Measurements from ENCODE around the gene FKBP14. TPM values are rescaled to one million over a fixed set of nuclear protein-coding genes. Genes with fewer than 3 reads are reported as not detected.
A peak's percentile ranks its signal among the peaks of the same experiment; 100 is the strongest.

FKBP14 gene
- polyA plus RNA-seq, 1 of the 3 experiments (the other 2 are of a cell fraction), result 15.7 TPM

GRCh38 chr7:30040938-30041337 lies 14.4 kb upstream of the FKBP14 start:
- H3K27ac ChIP-seq (ENCODE audit: low read depth in 2 of 2, low read length in 1 of 2), result no peak overlapping the region
- no peaks in the 10 kb centered on the region for H3F3A ChIP-seq (replicated peaks; ENCODE audit: insufficient read depth)
- ChIA-PET POLR2A (no interaction called here), CTCF (interaction anchor here (0.6 to 4.5 kb wide), 5 partner anchors 10 to 236 kb away, joined by 3 to 30 read pairs (median 5); partner anchors contain the start of gene PLEKHA8)
- no peak overlapping the region for H2AFZ ChIP-seq (ENCODE audit: low read depth)
- TF ChIP-seq RCOR1 (IDR thresholded peaks at IDR 0.05; ENCODE audit: low read length) (no peak), NRF1 (IDR thresholded peaks at IDR 0.05; ENCODE audit: low read depth, low read length) (no peak)
- no peak overlapping the region for H3K4me2 ChIP-seq
- H3K27me3 ChIP-seq (ENCODE audit: insufficient read depth), result no peaks in the 10 kb centered on the region
- H3K9me3 ChIP-seq, result no peaks in the 10 kb centered on the region
- no peak overlapping the region for H3K9ac ChIP-seq
- peaks cover 53% of the 10 kb centered on the region; the same call in 1 of the 2 replicates for H3K79me2 ChIP-seq (ENCODE audit: insufficient read depth)
- no peak overlapping the region for H3K4me3 ChIP-seq (ENCODE audit: low read depth in 2 of 2, low read length in 1 of 2)
- H4K20me1 ChIP-seq (ENCODE audit: insufficient read depth), result no peaks in the 10 kb centered on the region
- peaks cover 8% of the 10 kb centered on the region in 2 experiments; a peak in 2 of 4 replicates for H3K4me1 ChIP-seq (ENCODE audit: control insufficient read depth in 1 of 2, insufficient read depth in 2 of 2, low read depth in 1 of 2, low read length in 1 of 2)
- peaks cover 10 to 13% of the 10 kb centered on the region in 2 experiments for H3K36me3 ChIP-seq (replicated peaks in 1 of 2; ENCODE audit: control insufficient read depth in 1 of 2, insufficient read depth in 2 of 2, low read length in 1 of 2)
- DNase-seq, result no peak
- H3K9me2 ChIP-seq, result no peaks in the 10 kb centered on the region

DNA sequence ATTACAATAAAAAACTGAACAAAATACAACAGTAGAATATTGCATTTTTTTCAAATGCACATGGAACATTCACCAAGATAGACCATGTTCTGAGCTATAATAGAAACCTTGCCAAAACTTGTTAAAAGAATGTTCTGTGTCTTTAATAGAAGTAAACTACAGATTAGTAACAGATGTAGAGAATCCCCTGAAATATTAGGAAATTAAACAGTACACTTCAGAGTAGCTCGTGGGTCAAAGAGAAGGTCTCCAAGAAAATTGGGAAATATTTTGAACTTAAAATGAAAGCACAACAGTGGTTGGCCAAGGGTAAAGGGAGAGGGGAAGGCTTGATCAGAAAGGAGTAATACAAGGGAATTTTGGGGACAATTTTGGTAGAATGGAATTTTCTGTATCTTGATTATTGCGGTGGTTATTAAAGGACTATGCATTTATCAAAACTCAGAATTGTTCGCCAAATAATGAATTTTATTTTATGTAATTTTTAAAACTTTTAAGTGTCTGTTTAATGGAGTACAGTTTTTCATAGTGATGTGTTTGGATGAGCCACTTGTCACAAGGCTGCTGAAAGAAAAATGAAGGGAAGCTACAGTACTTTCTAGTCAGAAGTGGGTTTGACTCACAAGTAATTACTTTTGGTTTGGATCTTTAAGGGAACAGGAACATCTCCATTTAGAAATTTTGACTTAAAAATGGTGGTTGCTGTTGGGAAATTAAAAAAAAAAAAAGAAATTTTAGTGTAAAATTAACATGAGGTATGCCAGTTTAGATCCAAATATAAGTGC lies 11.9 kb upstream of the FKBP14 start:
- H3K9ac ChIP-seq, result no peak overlapping the region
- H3F3A ChIP-seq (replicated peaks; ENCODE audit: insufficient read depth), result peaks cover under 1% of the 10 kb centered on the region
- H3K36me3 ChIP-seq (replicated peaks in 1 of 2; ENCODE audit: control insufficient read depth in 1 of 2, insufficient read depth in 2 of 2, low read length in 1 of 2), result peaks cover 8 to 11% of the 10 kb centered on the region in 2 experiments
- no peak for DNase-seq
- no peaks in the 10 kb centered on the region for H3K9me2 ChIP-seq
- ChIA-PET CTCF (interaction anchor here (0.9 to 1.5 kb wide), 3 partner anchors 8 to 24 kb away, joined by 4 to 5 read pairs (median 4); no protein-coding TSS in a partner anchor), POLR2A (no interaction called here)
- H4K20me1 ChIP-seq (ENCODE audit: insufficient read depth), result peaks cover 2% of the 10 kb centered on the region; the same call in 1 of the 2 replicates
- peaks cover 69% of the 10 kb centered on the region; the same call in 1 of the 2 replicates for H3K79me2 ChIP-seq (ENCODE audit: insufficient read depth)
- WGBS (ENCODE audit: low lambda C conversion rate), result 81% methylated on average over 3 of the region's 3 CpGs
- no peak overlapping the region for H3K4me2 ChIP-seq
- TF ChIP-seq TCF12 (IDR thresholded peaks at IDR 0.05) (peak; percentile 44), POLR2AphosphoS5 (IDR thresholded peaks at IDR 0.05; ENCODE audit: low read depth, low read length) (no peak)
- H3K4me1 ChIP-seq (ENCODE audit: control insufficient read depth in 1 of 2, insufficient read depth in 2 of 2, low read depth in 1 of 2, low read length in 1 of 2), result peaks cover 8% of the 10 kb centered on the region in 2 experiments; a peak in 2 of 4 replicates
- no peaks in the 10 kb centered on the region for H3K27me3 ChIP-seq (ENCODE audit: insufficient read depth)
- no peak overlapping the region for H2AFZ ChIP-seq (ENCODE audit: low read depth)
- no peak overlapping the region for H3K4me3 ChIP-seq (ENCODE audit: low read depth in 2 of 2, low read length in 1 of 2)
- no peaks in the 10 kb centered on the region for H3K9me3 ChIP-seq
- no peak overlapping the region for H3K27ac ChIP-seq (ENCODE audit: low read depth in 2 of 2, low read length in 1 of 2)

GRCh38 chr7:30036220-30036619 lies 9.7 kb upstream of the FKBP14 start:
- H3K4me2 ChIP-seq, result no peak overlapping the region
- no peaks in the 10 kb centered on the region for H3K27me3 ChIP-seq (ENCODE audit: insufficient read depth)
- peaks cover 22% of the 10 kb centered on the region for H4K20me1 ChIP-seq (ENCODE audit: insufficient read depth)
- peaks cover 74% of the 10 kb centered on the region for H3K79me2 ChIP-seq (ENCODE audit: insufficient read depth)
- H3K9ac ChIP-seq, result no peak overlapping the region
- peaks cover 18 to 25% of the 10 kb centered on the region in 2 experiments for H3K4me1 ChIP-seq (ENCODE audit: control insufficient read depth in 1 of 2, insufficient read depth in 2 of 2, low read depth in 1 of 2, low read length in 1 of 2)
- no peaks in the 10 kb centered on the region for H3K9me3 ChIP-seq
- no peak overlapping the region for H2AFZ ChIP-seq (ENCODE audit: low read depth)
- POLR2A ChIA-PET, result interaction anchor here (1.5 kb wide), 1 partner anchor 99 kb away, joined by 3 read pairs; no protein-coding TSS in a partner anchor
- H3K36me3 ChIP-seq (replicated peaks in 1 of 2; ENCODE audit: control insufficient read depth in 1 of 2, insufficient read depth in 2 of 2, low read length in 1 of 2), result peaks cover 11% of the 10 kb centered on the region in 2 experiments
- CTCF ChIA-PET, result interaction anchor here (1.5 to 11.9 kb wide), 2 partner anchors 26 to 31 kb away, joined by 3 to 85 read pairs; no protein-coding TSS in a partner anchor
- H3K4me3 ChIP-seq (ENCODE audit: low read depth in 2 of 2, low read length in 1 of 2), result no peak overlapping the region
- no peaks in the 10 kb centered on the region for H3K9me2 ChIP-seq
- H3F3A ChIP-seq (replicated peaks; ENCODE audit: insufficient read depth), result peaks cover 5% of the 10 kb centered on the region
- TF ChIP-seq RXRA (IDR thresholded peaks at IDR 0.05; ENCODE audit: borderline replicate concordance, low read depth) (no peak), RAD21 (IDR thresholded peaks at IDR 0.05; ENCODE audit: low read length) (no peak), MXI1 (IDR thresholded peaks at IDR 0.05; ENCODE audit: low read depth, low read length) (no peak), YY1 (IDR thresholded peaks at IDR 0.05; ENCODE audit: low read depth) (no peak), GABPA (IDR thresholded peaks at IDR 0.05; ENCODE audit: low read depth) (no peak), SMC3 (IDR thresholded peaks at IDR 0.05; ENCODE audit: low read depth, low read length) (no peak), FOXM1 (IDR thresholded peaks at IDR 0.05; ENCODE audit: low read depth) (no peak), TEAD4 (IDR thresholded peaks at IDR 0.05; ENCODE audit: borderline replicate concordance, insufficient read depth) (no peak), FOSL2 (IDR thresholded peaks at IDR 0.05; ENCODE audit: borderline replicate concordance, low read depth) (no peak), JUND (IDR thresholded peaks at IDR 0.05) (no peak), CHD2 (IDR thresholded peaks at IDR 0.05; ENCODE audit: low read length, partially characterized antibody) (no peak), GATA2 (CRISPR knock-in tag; IDR thresholded peaks at IDR 0.05) (no peak)
- TF ChIP-seq, protein P1, sequence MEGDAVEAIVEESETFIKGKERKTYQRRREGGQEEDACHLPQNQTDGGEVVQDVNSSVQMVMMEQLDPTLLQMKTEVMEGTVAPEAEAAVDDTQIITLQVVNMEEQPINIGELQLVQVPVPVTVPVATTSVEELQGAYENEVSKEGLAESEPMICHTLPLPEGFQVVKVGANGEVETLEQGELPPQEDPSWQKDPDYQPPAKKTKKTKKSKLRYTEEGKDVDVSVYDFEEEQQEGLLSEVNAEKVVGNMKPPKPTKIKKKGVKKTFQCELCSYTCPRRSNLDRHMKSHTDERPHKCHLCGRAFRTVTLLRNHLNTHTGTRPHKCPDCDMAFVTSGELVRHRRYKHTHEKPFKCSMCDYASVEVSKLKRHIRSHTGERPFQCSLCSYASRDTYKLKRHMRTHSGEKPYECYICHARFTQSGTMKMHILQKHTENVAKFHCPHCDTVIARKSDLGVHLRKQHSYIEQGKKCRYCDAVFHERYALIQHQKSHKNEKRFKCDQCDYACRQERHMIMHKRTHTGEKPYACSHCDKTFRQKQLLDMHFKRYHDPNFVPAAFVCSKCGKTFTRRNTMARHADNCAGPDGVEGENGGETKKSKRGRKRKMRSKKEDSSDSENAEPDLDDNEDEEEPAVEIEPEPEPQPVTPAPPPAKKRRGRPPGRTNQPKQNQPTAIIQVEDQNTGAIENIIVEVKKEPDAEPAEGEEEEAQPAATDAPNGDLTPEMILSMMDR (IDR thresholded peaks at IDR 0.05), result no peak
- TF ChIP-seq, protein P2, sequence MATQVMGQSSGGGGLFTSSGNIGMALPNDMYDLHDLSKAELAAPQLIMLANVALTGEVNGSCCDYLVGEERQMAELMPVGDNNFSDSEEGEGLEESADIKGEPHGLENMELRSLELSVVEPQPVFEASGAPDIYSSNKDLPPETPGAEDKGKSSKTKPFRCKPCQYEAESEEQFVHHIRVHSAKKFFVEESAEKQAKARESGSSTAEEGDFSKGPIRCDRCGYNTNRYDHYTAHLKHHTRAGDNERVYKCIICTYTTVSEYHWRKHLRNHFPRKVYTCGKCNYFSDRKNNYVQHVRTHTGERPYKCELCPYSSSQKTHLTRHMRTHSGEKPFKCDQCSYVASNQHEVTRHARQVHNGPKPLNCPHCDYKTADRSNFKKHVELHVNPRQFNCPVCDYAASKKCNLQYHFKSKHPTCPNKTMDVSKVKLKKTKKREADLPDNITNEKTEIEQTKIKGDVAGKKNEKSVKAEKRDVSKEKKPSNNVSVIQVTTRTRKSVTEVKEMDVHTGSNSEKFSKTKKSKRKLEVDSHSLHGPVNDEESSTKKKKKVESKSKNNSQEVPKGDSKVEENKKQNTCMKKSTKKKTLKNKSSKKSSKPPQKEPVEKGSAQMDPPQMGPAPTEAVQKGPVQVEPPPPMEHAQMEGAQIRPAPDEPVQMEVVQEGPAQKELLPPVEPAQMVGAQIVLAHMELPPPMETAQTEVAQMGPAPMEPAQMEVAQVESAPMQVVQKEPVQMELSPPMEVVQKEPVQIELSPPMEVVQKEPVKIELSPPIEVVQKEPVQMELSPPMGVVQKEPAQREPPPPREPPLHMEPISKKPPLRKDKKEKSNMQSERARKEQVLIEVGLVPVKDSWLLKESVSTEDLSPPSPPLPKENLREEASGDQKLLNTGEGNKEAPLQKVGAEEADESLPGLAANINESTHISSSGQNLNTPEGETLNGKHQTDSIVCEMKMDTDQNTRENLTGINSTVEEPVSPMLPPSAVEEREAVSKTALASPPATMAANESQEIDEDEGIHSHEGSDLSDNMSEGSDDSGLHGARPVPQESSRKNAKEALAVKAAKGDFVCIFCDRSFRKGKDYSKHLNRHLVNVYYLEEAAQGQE (IDR thresholded peaks at IDR 0.05; ENCODE audit: low read depth, low read length), result no peak
- 96% methylated on average over 2 of the region's 2 CpGs for WGBS (ENCODE audit: low lambda C conversion rate)
- H3K27ac ChIP-seq (ENCODE audit: low read depth in 2 of 2, low read length in 1 of 2), result no peak overlapping the region
- DNase-seq, result no peak

All from SK-N-SH (cell line).